ENCODE data around the gene LRRN2.

Gene LRRN2

DNA sequence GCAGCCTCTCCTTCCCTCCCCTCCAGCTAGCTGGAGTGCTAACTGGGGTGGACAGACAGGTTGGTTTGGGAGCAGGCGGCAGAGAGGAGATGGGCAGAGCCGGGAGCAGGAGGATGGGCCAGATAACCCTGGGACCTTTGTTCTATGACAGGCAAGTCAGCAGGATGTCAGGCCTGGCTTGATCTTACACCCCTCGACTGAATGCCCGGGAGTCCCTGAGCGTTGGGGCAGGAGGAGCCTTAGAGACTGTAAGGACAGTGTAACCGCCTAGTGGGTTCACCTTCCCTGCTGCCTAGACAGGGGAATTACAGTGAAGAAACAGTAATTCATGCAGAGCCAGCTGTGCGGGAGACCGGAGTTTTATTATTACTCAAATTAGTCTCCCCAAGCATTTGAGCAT is 109.1 kb downstream of the LRRN2 start:
- TF ChIP-seq, protein P1, sequence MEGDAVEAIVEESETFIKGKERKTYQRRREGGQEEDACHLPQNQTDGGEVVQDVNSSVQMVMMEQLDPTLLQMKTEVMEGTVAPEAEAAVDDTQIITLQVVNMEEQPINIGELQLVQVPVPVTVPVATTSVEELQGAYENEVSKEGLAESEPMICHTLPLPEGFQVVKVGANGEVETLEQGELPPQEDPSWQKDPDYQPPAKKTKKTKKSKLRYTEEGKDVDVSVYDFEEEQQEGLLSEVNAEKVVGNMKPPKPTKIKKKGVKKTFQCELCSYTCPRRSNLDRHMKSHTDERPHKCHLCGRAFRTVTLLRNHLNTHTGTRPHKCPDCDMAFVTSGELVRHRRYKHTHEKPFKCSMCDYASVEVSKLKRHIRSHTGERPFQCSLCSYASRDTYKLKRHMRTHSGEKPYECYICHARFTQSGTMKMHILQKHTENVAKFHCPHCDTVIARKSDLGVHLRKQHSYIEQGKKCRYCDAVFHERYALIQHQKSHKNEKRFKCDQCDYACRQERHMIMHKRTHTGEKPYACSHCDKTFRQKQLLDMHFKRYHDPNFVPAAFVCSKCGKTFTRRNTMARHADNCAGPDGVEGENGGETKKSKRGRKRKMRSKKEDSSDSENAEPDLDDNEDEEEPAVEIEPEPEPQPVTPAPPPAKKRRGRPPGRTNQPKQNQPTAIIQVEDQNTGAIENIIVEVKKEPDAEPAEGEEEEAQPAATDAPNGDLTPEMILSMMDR (IDR thresholded peaks at IDR 0.05; ENCODE audit: control insufficient read depth, insufficient read depth, low read depth, low read length, missing control alignments): no peak
- no peak overlapping the region for H3K4me3 ChIP-seq (ENCODE audit: control insufficient read depth, low read depth, low read length)
- no peak for DNase-seq (ENCODE audit: low read depth)

DNA sequence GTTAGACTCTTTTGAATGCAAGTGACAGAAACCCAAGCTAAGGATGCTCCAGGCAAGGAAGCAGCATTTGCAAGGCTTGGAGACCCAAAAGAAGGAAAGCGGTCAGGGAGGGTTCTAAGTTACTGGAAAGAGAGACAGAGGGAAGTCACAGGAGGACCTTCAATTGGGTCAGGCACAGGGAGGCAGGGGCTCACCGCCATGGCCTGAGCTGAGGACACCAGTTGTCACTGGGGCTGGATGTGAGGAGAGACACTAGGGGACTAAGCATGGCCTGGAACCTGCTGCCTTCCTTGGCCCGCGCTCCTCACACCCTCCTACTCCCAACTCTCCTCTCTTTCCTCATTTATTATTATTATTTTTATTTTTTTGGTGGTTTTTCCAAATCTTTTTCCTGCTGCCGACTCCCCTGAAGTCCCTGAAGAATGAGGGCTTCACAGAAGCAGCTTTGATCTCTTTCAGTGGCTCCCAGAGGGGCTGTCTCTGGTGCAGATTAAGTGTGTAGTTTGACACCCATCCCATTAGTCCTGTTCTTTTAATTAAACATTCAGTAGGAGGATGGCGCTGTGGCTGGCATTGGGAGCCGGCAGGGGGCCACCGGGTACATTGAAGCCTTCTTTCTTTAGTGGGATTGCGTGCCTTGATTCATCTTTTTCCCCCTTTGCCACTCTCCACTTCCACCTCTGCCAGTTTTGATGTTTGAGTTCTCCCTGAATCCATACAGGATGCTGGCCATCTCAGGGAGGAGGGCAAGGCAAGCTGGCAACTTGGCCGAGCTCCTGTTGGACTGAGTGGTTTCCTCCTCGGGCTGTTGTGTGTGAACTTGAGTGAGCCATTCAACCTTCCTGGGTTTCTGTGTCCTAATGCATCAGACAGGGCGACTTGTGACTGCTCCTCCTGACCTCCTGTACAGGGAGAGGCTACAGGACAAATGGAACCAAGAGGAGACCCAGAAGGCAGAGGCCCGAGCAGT is 110.0 kb downstream of the LRRN2 start:
- DNase-seq (ENCODE audit: low read depth): no peak
- H3K4me3 ChIP-seq (ENCODE audit: control insufficient read depth, low read depth, low read length): no peak overlapping the region
- TF ChIP-seq, protein P1 (IDR thresholded peaks at IDR 0.05; ENCODE audit: control insufficient read depth, insufficient read depth, low read depth, low read length, missing control alignments): no peak

DNA sequence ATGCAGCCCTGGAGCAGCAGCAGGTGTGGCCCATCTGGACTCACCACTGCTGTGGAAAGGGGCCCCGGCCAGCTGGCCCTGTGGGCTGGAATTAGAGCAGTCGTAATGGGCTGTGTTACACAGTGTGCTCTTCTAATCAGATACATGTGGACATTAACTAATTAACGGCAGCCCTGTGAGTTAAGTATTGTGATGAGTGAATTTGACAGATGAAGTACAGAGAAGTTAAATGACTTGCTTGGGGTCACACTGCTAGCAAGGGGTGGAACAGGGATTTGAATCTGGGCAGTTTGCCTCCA is 110.7 kb downstream of the LRRN2 start:
- TF ChIP-seq, protein P1 (IDR thresholded peaks at IDR 0.05; ENCODE audit: control insufficient read depth, insufficient read depth, low read depth, low read length, missing control alignments): no peak
- H3K4me3 ChIP-seq (ENCODE audit: control insufficient read depth, low read depth, low read length): no peak overlapping the region
- DNase-seq (ENCODE audit: low read depth): no peak

DNA sequence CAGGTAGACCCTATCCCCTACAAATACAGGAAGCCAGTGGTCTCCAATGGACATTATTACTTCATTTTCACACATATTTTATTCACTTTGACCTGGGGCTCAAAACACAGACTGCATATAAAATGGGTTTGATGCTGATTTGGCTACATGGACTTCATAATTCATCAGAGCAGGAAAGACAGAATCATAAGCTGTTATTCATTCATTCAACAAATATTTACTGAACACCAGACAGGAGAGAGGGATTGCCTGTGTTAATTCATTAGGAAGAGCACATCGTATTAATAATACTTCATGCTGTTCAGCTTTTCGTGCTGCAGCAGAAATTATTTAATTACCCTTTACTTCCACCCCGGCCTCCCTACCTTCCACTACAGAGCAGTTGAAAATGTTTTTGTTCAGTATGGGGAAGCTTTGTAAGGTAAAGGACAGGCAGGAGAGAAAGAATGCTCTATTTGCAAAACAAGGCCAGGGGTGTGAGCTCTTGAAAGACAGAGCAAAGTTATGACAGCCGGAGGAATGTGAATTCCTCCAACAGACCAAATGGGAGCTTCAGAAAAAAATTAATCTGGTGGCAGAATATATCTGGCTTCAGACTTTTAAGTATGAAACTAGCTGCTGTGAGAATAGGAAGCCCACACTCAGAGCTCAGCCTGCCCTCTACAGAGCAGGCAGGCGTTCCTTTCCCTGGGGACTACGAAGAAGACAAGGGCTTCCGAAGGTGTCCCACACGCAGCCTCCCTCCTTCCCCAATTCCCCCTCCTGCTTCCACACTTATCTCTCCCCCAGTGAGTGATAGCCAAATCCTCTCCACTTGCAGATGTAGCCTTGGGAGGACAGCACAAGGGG is 111.3 kb downstream of the LRRN2 start:
- TF ChIP-seq, protein P1 (IDR thresholded peaks at IDR 0.05; ENCODE audit: control insufficient read depth, insufficient read depth, low read depth, low read length, missing control alignments): no peak
- DNase-seq (ENCODE audit: low read depth): no peak
- H3K4me3 ChIP-seq (ENCODE audit: control insufficient read depth, low read depth, low read length): no peak overlapping the region

DNA sequence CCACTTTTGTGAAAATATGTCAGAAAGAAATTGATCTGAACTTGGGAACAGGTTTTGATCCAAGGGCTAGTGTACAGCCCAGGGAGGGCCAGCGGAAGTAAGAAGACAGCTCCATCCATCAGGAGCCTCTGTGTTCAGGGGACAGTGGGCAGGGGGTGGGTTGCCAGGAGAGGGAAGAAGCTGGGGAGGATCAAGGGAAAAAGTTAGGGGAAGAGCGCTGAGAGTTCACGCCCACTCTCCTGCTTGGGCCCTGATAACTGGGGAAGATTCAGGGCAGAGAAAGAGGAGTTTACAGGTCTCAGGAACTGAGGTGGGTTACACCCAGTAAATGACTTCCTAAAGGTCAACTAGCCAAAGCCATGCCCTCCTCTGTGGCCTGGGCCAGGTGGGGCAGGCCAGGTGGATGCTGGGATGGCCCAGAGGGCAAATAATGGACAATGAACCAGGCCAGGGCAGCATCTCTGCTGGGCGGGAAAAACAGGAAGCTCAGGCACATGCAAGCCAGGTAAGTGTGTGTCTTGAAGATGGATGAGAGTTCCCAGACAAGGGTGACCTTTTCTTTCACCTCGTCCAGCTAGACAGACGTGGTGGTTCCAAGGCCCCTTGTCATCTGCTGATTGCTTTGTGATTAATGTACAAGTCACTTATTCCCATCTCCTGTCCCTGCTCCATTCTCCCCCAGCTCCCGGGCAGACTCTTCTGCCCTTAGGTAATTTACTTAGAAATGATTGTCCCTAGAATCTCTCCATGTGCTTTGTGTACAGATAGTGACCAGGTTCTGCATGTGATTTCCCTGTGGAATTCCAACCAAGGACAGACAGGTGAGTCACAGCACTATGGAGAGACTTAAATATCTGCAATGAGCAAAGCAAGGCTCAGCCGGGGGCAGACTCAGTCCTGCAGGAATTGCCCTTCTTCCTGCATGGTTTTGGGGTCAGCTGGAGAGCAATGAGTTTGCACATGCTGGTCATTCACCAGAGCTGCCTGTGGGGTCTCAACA is 112.3 kb downstream of the LRRN2 start:
- no peak for DNase-seq (ENCODE audit: low read depth)
- TF ChIP-seq, protein P1 (IDR thresholded peaks at IDR 0.05; ENCODE audit: control insufficient read depth, insufficient read depth, low read depth, low read length, missing control alignments): no peak

DNA sequence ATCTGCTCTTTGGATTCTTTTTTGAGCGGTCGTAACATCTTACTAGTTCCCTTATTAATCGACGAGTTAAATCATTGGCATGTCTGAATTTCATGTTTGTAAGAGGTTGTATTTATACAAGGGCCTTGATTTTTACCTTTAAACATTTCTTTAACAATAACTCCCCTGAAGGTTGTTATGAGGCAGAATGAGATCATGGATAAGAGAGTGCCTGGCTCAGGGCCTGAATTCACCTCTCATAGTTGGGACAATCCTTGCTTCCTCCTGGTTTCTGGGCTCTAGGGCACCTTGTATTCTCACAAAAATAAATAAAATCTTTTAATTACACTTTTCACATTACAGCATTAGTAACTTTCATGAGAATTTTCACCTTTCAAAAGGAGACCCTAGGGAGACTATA is 113.9 kb downstream of the LRRN2 start:
- no peak overlapping the region for H3K4me3 ChIP-seq (ENCODE audit: control insufficient read depth, low read depth, low read length)
- DNase-seq (ENCODE audit: low read depth): no peak
- TF ChIP-seq, protein P1 (IDR thresholded peaks at IDR 0.05; ENCODE audit: control insufficient read depth, insufficient read depth, low read depth, low read length, missing control alignments): no peak

More for the DNA sequence above, 112.3 kb downstream of the LRRN2 start:
- H3K4me3 ChIP-seq (ENCODE audit: control insufficient read depth, low read depth, low read length): no peak overlapping the region
